ENCODE measurements around the gene MFN1. TPM values are rescaled to one million over a fixed set of nuclear protein-coding genes. Genes with fewer than 3 reads are reported as not detected.

MFN1 gene
- total and polyA plus RNA-seq, 2 experiments from 2014 or later, result 19.1 to 44.7 TPM

- Histone ChIP-seq H3K36me3 (ENCODE audit: low read depth) (peaks cover 86% of the 10 kb centered on the region), H3K9ac (no peak overlapping the region), H2AFZ (no peak overlapping the region), H3K79me2 (ENCODE audit: insufficient read depth) (peaks cover 83% of the 10 kb centered on the region), H3K9me2 (ENCODE audit: insufficient read depth) (no peaks in the 10 kb centered on the region), H3K4me2 (ENCODE audit: unreplicated experiment) (no peak overlapping the region), H3K9me3 (ENCODE audit: low read depth) (no peaks in the 10 kb centered on the region), H3K4me3 (no peak overlapping the region), H3F3A (ENCODE audit: insufficient read depth) (no peaks in the 10 kb centered on the region), H3K4me1 (ENCODE audit: insufficient read depth) (no peaks in the 10 kb centered on the region), H3K27ac (no peak overlapping the region), H4K20me1 (ENCODE audit: insufficient read depth) (no peaks in the 10 kb centered on the region), H3K27me3 (replicated peaks; ENCODE audit: insufficient read depth) (no peaks in the 10 kb centered on the region)
- in situ Hi-C loops (cut with MboI), result no loop called here
- DNase-seq, result no peak
- 94 to 100% methylated on average over 4 of the region's 4 CpGs for WGBS, 2 experiments (ENCODE audit: low coverage in 1 of 2, low lambda C conversion rate in 2 of 2, missing lambda C conversion rate in 2 of 2)
- TF ChIP-seq EZH2 (IDR thresholded peaks at IDR 0.05; ENCODE audit: insufficient read depth, poor library complexity, severe bottlenecking), result no peak
- TF ChIP-seq EZH2phosphoT487 (IDR thresholded peaks at IDR 0.05; ENCODE audit: insufficient read depth, low read depth), result no peak
Observed at GRCh38 chr3:179332240-179332639, 15.3 kb upstream of the MFN1 start.

- Histone ChIP-seq H3K9me2 (ENCODE audit: insufficient read depth) (no peaks in the 10 kb centered on the region), H3K36me3 (ENCODE audit: low read depth) (peaks cover 79% of the 10 kb centered on the region), H3K27ac (no peak overlapping the region), H2AFZ (no peak overlapping the region), H3K4me2 (ENCODE audit: unreplicated experiment) (no peak overlapping the region), H3K9me3 (ENCODE audit: low read depth) (no peaks in the 10 kb centered on the region), H3K4me3 (no peak overlapping the region), H3K27me3 (replicated peaks; ENCODE audit: insufficient read depth) (no peaks in the 10 kb centered on the region), H3K79me2 (ENCODE audit: insufficient read depth) (peaks cover 74% of the 10 kb centered on the region), H3K4me1 (ENCODE audit: insufficient read depth) (no peaks in the 10 kb centered on the region), H3K9ac (no peak overlapping the region), H4K20me1 (ENCODE audit: insufficient read depth) (no peaks in the 10 kb centered on the region), H3F3A (ENCODE audit: insufficient read depth) (no peaks in the 10 kb centered on the region)
- 82 to 85% methylated on average over 2 of the region's 2 CpGs for WGBS, 2 experiments (ENCODE audit: low coverage in 1 of 2, low lambda C conversion rate in 2 of 2, missing lambda C conversion rate in 2 of 2)
- TF ChIP-seq EZH2 (IDR thresholded peaks at IDR 0.05; ENCODE audit: insufficient read depth, poor library complexity, severe bottlenecking) (no peak), EZH2phosphoT487 (IDR thresholded peaks at IDR 0.05; ENCODE audit: insufficient read depth, low read depth) (no peak)
- DNase-seq, result no peak
- in situ Hi-C loops (cut with MboI), result no loop called here
Observed at GRCh38 chr3:179333084-179333483, 14.4 kb upstream of the MFN1 start.

- no peak overlapping the region for H2AFZ ChIP-seq
- no peaks in the 10 kb centered on the region for H4K20me1 ChIP-seq (ENCODE audit: insufficient read depth)
- WGBS, 2 experiments (ENCODE audit: low coverage in 1 of 2, low lambda C conversion rate in 2 of 2, missing lambda C conversion rate in 2 of 2), result 94 to 96% methylated on average over 1 of the region's 1 CpG
- in situ Hi-C loops (cut with MboI), result no loop called here
- TF ChIP-seq EZH2 (IDR thresholded peaks at IDR 0.05; ENCODE audit: insufficient read depth, poor library complexity, severe bottlenecking), result no peak
- TF ChIP-seq EZH2phosphoT487 (IDR thresholded peaks at IDR 0.05; ENCODE audit: insufficient read depth, low read depth), result no peak
- H3K9me3 ChIP-seq (ENCODE audit: low read depth), result no peaks in the 10 kb centered on the region
- peaks cover 58% of the 10 kb centered on the region for H3K36me3 ChIP-seq (ENCODE audit: low read depth)
- no peaks in the 10 kb centered on the region for H3F3A ChIP-seq (ENCODE audit: insufficient read depth)
- H3K27ac ChIP-seq, result no peak overlapping the region
- no peak overlapping the region for H3K4me2 ChIP-seq (ENCODE audit: unreplicated experiment)
- no peaks in the 10 kb centered on the region for H3K4me1 ChIP-seq (ENCODE audit: insufficient read depth)
- no peak overlapping the region for H3K4me3 ChIP-seq
- H3K9me2 ChIP-seq (ENCODE audit: insufficient read depth), result no peaks in the 10 kb centered on the region
- peaks cover 44% of the 10 kb centered on the region for H3K79me2 ChIP-seq (ENCODE audit: insufficient read depth)
- H3K27me3 ChIP-seq (replicated peaks; ENCODE audit: insufficient read depth), result no peaks in the 10 kb centered on the region
- no peak for DNase-seq
- no peak overlapping the region for H3K9ac ChIP-seq
Observed at GRCh38 chr3:179336345-179336929, 11.1 kb upstream of the MFN1 start.

GRCh38 chr3:179348325-179349013 is 960 bp downstream of the MFN1 start:
- 21 to 23% methylated on average over 5 of the region's 5 CpGs for WGBS, 2 experiments (ENCODE audit: low coverage in 1 of 2, low lambda C conversion rate in 2 of 2, missing lambda C conversion rate in 2 of 2)
- Histone ChIP-seq H3K27me3 (replicated peaks; ENCODE audit: insufficient read depth) (no peaks in the 10 kb centered on the region), H3K36me3 (ENCODE audit: low read depth) (peaks cover 10% of the 10 kb centered on the region), H3K79me2 (ENCODE audit: insufficient read depth) (peaks cover 53% of the 10 kb centered on the region), H3K27ac (peak overlapping the region; percentile 79), H2AFZ (peak overlapping the region; percentile 91), H3K4me1 (ENCODE audit: insufficient read depth) (peaks cover 16% of the 10 kb centered on the region), H3K9me3 (ENCODE audit: low read depth) (no peaks in the 10 kb centered on the region), H3K9me2 (ENCODE audit: insufficient read depth) (no peaks in the 10 kb centered on the region), H4K20me1 (ENCODE audit: insufficient read depth) (no peaks in the 10 kb centered on the region), H3K4me2 (ENCODE audit: unreplicated experiment) (peak overlapping the region; percentile 85), H3F3A (ENCODE audit: insufficient read depth) (no peaks in the 10 kb centered on the region; the same call in 1 of the 2 replicates), H3K9ac (peak overlapping the region; percentile 85), H3K4me3 (peak overlapping the region; percentile 89)
- in situ Hi-C loops (cut with MboI), result no loop called here
- TF ChIP-seq EZH2 (IDR thresholded peaks at IDR 0.05; ENCODE audit: insufficient read depth, poor library complexity, severe bottlenecking) (no peak), EZH2phosphoT487 (IDR thresholded peaks at IDR 0.05; ENCODE audit: insufficient read depth, low read depth) (no peak)
- DNase-seq, result peak; percentile 20
